RCC 7860 (cell line): ENCODE data around the gene CLDN2.
"Not testable (repeated sequence)": the region's sequence is repeated elsewhere in the genome, so short reads cannot be mapped to it uniquely, and the experiment has no call there.

Experiments
- DNase-seq: peaks from one replicate; pipeline ENCODE4 v3.0.0-alpha.2; 2015; ENCODE audit warnings: low spot score
- FAIRE-seq: peaks from 2 replicates; lab custom pipeline; 2012; peaks lifted over from hg19 to GRCh38; lab: Jason Lieb, UNC

CLDN2 gene

DNA sequence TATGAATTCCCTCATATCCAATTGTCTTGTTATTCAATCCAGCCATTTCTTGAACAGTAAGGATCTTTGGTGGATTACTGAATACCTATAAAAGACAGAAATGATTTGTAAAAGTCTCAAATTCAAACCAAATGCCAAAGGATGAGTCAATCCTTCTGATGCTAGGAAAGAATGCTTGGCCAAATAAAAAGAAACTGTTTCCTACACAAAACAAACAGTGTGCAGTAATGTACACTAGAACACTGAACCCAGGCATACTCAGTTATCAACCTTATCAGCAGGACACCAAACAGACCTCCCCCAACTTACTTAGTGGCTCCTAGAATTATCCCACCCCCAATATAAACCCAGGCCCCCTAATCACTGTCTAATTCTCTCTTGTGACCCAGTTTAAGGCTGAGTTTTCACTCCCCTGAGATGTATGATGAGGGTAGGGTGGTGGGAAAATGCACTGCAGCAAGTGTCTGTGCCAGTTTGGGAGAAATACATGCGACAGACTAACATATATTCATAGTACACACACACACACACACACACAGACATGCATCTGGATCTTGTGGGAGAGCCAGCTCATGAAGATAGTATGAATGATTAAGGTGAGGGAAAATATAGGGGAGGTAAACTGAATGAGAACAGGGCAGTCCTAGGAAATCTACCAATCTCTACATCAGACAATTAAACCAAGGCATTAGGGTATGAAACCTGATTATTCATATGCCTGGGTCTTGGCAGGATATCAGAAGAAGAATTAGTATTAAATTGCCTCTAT, 35.0 kb downstream of the CLDN2 start:
- no peak for FAIRE-seq
- DNase-seq = no peak

DNA sequence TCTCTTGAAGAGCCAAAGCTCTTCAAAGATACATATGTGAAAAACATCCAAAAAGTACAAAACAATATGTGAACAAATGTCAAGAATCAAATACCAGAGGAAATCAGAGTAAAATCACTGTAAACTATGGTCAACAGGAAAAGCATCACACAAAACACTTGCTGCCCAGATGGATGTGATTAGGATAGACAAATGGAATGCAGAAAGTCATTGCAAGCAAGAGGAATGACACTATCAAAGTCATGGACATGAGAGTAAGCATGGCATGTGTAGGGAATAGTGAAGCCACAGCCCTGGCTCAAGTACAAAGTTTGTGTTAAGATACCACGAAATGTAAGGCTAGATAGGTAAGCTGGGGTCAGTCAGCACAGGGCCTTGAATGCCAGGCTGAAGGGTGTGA, 37.7 kb downstream of the CLDN2 start:
- DNase-seq = no peak
- no peak for FAIRE-seq

DNA sequence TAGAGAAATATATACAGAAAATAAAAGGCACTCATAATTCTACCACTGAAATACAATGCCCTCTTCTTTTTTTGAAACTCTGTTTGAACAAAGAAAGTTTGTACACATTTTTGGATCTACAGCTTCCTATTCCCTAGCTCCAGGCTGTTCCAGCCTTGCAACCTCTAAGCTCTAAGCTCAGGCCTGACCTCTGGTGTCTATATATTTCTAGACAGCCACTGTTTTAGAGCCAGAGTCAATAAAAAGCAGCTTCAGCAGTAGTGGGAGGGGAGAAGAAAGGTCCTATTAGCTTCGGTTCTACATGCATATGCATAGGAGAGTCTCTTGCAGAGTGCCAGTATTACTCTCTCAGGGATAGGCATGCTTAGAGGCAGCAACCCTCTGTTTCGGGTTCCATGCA, 39.7 kb downstream of the CLDN2 start:
- DNase-seq (peak; percentile 7), FAIRE-seq (no peak)

DNA sequence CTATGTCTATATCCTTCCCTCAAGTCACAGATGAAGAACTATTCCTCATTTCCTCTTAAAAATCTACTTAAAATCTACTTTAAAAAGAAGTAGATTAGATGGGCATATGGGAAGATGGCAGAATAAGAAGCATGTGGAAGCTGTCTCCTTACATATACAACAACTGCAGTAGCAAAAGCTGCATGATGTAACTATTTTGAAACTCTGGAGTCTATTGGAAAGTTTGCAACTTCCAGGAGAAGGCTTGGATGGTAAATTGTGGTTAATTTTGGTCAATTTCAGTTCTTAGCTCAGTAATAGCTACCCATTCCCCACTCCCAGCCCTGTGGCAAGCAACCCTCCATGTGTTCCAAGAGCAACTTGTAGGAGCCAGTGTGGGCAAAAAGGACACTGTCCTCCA, 42.9 kb downstream of the CLDN2 start:
- no peak for FAIRE-seq
- DNase-seq = no peak

DNA sequence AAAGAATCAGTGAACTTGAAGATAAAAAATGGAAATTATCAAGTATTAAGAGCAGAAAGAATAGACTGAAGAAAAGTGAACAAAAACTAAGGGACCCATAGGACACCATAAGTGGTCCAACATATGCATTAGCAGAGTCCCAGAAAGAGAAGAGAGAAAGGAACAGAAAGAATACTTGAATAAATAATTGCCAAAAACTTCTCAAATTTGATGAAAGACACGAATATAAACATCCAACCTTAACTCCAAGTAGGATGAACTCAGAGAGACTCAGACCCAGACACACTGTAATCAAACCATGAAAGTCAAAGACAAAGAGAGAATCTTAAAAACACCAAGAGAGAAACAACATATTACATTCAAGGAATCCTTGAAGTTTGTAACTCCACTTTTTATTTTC, 44.1 kb downstream of the CLDN2 start:
- no peak for DNase-seq
- FAIRE-seq = no peak

DNA sequence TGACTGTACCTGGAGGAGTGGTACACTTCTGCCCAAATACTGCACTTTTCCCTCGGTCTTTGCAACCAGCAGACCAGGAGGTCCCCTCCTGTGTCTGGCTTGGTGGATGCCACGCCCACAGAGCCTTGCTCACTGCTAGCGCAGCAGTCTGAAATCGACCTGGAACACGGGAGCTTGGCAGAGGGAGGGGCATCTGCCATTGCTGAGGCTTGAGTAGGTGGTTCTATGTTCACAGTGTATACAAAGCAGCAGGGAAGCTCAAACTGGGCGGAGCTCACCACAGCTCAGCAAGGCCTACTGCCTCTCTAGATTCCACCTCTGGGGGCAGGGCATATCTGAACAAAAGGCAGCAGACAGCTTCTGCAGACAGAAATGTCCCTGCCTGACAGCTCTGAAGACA, 46.3 kb downstream of the CLDN2 start:
- not testable (repeated sequence) for FAIRE-seq, DNase-seq

DNA sequence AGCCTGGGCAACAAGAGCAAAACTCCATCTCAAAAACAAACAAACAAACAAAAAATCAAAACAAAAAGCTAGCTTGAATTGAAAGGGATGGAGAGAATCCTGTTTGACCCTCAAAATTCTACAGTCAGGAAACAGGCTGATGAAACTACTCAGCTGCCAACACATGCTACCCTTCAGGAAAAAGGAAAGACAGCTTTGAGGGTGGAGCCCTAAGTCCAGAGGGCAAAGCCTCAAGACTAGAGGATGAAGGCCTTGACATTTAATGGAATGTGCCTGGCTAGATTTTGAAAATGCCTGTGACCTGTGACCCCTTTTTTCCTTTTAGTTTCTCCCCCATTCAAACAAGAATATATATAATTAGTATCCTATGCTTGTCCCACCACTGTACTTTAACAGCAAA, 52.7 kb downstream of the CLDN2 start:
- FAIRE-seq = no peak
- no peak for DNase-seq

DNA sequence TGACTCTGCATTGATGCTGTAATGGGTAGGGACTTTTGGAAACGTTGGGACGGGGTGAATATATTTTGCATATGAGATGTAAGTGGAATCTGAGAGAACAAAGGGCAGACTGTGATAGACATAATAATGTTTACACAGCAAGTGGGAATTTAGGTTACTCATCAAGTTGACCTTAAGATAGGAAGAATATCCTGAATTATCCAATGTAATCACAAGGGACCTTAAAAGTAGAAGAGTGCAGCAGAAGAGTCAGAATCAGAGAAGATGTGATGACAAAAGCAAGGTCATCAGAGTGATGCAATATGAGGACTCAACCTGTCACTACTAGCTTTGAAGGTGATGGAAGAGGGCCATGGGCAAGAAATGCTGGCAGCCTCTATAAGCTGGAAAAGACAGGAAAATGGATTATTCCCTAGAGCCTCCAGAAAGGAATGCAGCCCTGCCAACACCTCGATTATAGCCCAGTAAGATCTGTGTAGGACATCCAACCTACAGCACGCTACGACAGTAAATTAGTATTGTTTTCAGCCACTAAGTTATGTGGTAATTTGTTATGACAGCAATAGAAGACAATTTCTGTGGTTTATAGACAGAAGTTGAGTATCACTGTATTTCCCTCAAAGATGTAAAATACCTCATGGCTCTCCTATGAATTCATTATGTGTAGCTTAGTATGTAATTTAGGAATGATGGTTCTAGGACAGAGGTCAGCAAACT, 53.4 kb downstream of the CLDN2 start:
- DNase-seq (no peak), FAIRE-seq (no peak)

DNA sequence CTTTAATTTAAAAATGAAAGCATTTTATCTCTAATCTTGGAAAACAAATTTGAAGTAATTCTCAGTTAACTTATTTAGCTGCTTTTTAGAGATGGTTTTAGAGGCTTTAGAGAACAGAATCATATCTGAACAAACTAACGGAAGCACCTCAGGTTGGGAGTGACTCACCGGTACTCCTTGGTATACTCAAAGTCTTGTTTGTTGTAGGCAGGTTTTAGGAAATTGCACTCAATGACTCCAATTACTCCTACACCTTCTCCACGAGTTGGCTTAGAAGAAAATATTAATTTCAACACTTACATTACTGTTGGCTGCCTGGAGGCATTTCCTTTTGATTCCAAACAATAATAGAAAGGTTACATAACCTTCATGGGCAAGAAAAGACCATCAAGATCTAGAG, 56.2 kb downstream of the CLDN2 start:
- DNase-seq = no peak
- FAIRE-seq = no peak
